Type B pancreatic cell (in vitro differentiated cells): ENCODE measurements around the gene ADRB2. TPM values are rescaled to one million over a fixed set of nuclear protein-coding genes. Genes with fewer than 3 reads are reported as not detected.

Source experiments
- DNase-seq: peaks from one replicate; pipeline ENCODE4 v3.0.0; 2021; ENCODE audit warnings: mixed read lengths; ENCODE audit not compliant: unreplicated experiment; ENCODE audit errors: extremely low spot score
- H3K27ac Mint-ChIP-seq: 2 replicates; pipeline ENCODE4 v1.8.0; 2021; ENCODE audit warnings: mild to moderate bottlenecking, mixed read lengths
- H3K27me3 Mint-ChIP-seq: 2 replicates; pipeline ENCODE4 v1.8.0; 2021; ENCODE audit warnings: mixed read lengths
- H3K36me3 Mint-ChIP-seq: 2 replicates; pipeline ENCODE4 v1.8.0; 2021; ENCODE audit warnings: mixed read lengths
- H3K4me1 Mint-ChIP-seq: one replicate; pipeline ENCODE4 v1.8.0; 2021; ENCODE audit warnings: mixed read lengths; ENCODE audit not compliant: unreplicated experiment
- H3K4me3 Mint-ChIP-seq: 2 replicates; pipeline ENCODE4 v1.8.0; 2021; ENCODE audit warnings: mild to moderate bottlenecking, mixed read lengths
- H3K9me3 Mint-ChIP-seq: 2 replicates; pipeline ENCODE4 v1.8.0; 2021; ENCODE audit warnings: mixed read lengths
- total RNA-seq: library from RNA; stranded (reverse); gene quantifications from 2 replicates; pipeline ENCODE4 v1.2.1, GENCODE V29; 2021; ENCODE audit warnings: low replicate concordance
- TF ChIP-seq, protein P1 (sequence below): fragments of 200-600 bp; sonication (generic); conservative IDR thresholded peaks from 2 replicates; pipeline ENCODE4 v1.5.0; 2021; ENCODE audit warnings: antibody characterized with exemption, mild to moderate bottlenecking

ADRB2 gene
- total RNA-seq, 1 donor from 2014 or later: 1.3 TPM

GRCh38 chr5:148785223-148785622 lies 41.2 kb upstream of the ADRB2 start:
- TF ChIP-seq, protein P1, sequence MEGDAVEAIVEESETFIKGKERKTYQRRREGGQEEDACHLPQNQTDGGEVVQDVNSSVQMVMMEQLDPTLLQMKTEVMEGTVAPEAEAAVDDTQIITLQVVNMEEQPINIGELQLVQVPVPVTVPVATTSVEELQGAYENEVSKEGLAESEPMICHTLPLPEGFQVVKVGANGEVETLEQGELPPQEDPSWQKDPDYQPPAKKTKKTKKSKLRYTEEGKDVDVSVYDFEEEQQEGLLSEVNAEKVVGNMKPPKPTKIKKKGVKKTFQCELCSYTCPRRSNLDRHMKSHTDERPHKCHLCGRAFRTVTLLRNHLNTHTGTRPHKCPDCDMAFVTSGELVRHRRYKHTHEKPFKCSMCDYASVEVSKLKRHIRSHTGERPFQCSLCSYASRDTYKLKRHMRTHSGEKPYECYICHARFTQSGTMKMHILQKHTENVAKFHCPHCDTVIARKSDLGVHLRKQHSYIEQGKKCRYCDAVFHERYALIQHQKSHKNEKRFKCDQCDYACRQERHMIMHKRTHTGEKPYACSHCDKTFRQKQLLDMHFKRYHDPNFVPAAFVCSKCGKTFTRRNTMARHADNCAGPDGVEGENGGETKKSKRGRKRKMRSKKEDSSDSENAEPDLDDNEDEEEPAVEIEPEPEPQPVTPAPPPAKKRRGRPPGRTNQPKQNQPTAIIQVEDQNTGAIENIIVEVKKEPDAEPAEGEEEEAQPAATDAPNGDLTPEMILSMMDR: no peak
- no peak overlapping the region for H3K27ac Mint-ChIP-seq
- no peaks in the 10 kb centered on the region for H3K4me1 Mint-ChIP-seq
- H3K27me3 Mint-ChIP-seq: peaks cover 16% of the 10 kb centered on the region
- DNase-seq: no peak
- no peak overlapping the region for H3K4me3 Mint-ChIP-seq
- H3K36me3 Mint-ChIP-seq: no peaks in the 10 kb centered on the region
- H3K9me3 Mint-ChIP-seq: no peaks in the 10 kb centered on the region

- no peaks in the 10 kb centered on the region for H3K36me3 Mint-ChIP-seq
- H3K4me3 Mint-ChIP-seq: no peak overlapping the region
- no peak overlapping the region for H3K27ac Mint-ChIP-seq
- TF ChIP-seq, protein P1: no peak
- no peaks in the 10 kb centered on the region for H3K4me1 Mint-ChIP-seq
- peaks cover 17% of the 10 kb centered on the region for H3K27me3 Mint-ChIP-seq
- DNase-seq: no peak
- no peaks in the 10 kb centered on the region for H3K9me3 Mint-ChIP-seq
These were observed 40.0 kb upstream of the ADRB2 start for GRCh38 chr5:148786456-148786855.

- Mint-ChIP-seq H3K9me3 (no peaks in the 10 kb centered on the region), H3K36me3 (no peaks in the 10 kb centered on the region), H3K27me3 (peaks cover 18% of the 10 kb centered on the region), H3K4me3 (no peak overlapping the region), H3K27ac (no peak overlapping the region), H3K4me1 (no peaks in the 10 kb centered on the region)
- TF ChIP-seq, protein P1: no peak
- DNase-seq: no peak
These were observed 37.8 kb upstream of the ADRB2 start for GRCh38 chr5:148788636-148789035.

GRCh38 chr5:148790545-148791333 lies 35.7 kb upstream of the ADRB2 start:
- Mint-ChIP-seq H3K27me3 (peaks cover 26% of the 10 kb centered on the region), H3K9me3 (no peaks in the 10 kb centered on the region), H3K4me3 (no peak overlapping the region), H3K36me3 (no peaks in the 10 kb centered on the region), H3K4me1 (no peaks in the 10 kb centered on the region), H3K27ac (no peak overlapping the region)
- DNase-seq: no peak
- TF ChIP-seq, protein P1: no peak

GRCh38 chr5:148791334-148791667 lies 35.1 kb upstream of the ADRB2 start:
- Mint-ChIP-seq H3K9me3 (no peaks in the 10 kb centered on the region), H3K4me3 (no peak overlapping the region), H3K36me3 (no peaks in the 10 kb centered on the region), H3K27ac (no peak overlapping the region), H3K4me1 (no peaks in the 10 kb centered on the region), H3K27me3 (peaks cover 26% of the 10 kb centered on the region)
- DNase-seq: no peak
- TF ChIP-seq, protein P1: no peak
